Spleen (tissue), 7 donors: ENCODE results near the gene SENP7.

Experiments used
- POLR2A ChIP-seq, 3 donors: fragments of 450-650 bp; IDR thresholded peaks; one replicate each; pipeline ENCODE4 v1.5.1; 2017; ENCODE audit warnings: antibody characterized with exemption in 3 of 3, mild to moderate bottlenecking in 1 of 3
- POLR2AphosphoS5 ChIP-seq, 3 donors: sonication (generic); formaldehyde crosslinking; IDR thresholded peaks; one replicate each; pipeline ENCODE4 v1.5.1; 2017; ENCODE audit warnings: antibody characterized with exemption in 3 of 3
- TF ChIP-seq, protein P1 (sequence below), 11 experiments: fragments of 200-600 bp in 7 of 11; fragments of 450-650 bp in 4 of 11; sonication (generic) in 4 of 11; IDR thresholded peaks in 8 of 11; conservative IDR thresholded peaks in 3 of 11; 1 replicate in 7 of 11; 2 replicates in 4 of 11; pipeline versions ENCODE4 v1.4.0 to v1.8.0; 2016 to 2021; ENCODE audit warnings: antibody characterized with exemption in 11 of 11, inconsistent platforms in 4 of 11, mild to moderate bottlenecking in 1 of 11
- donor health status: DM: no; HTN: no; CAD: no; lungs with moderate emphysema.
- donor health status: DM: no; HTN: no; CAD: no.
- donor health status: DM: no; HTN: no; CAD: no.

- TF ChIP-seq, protein P1, sequence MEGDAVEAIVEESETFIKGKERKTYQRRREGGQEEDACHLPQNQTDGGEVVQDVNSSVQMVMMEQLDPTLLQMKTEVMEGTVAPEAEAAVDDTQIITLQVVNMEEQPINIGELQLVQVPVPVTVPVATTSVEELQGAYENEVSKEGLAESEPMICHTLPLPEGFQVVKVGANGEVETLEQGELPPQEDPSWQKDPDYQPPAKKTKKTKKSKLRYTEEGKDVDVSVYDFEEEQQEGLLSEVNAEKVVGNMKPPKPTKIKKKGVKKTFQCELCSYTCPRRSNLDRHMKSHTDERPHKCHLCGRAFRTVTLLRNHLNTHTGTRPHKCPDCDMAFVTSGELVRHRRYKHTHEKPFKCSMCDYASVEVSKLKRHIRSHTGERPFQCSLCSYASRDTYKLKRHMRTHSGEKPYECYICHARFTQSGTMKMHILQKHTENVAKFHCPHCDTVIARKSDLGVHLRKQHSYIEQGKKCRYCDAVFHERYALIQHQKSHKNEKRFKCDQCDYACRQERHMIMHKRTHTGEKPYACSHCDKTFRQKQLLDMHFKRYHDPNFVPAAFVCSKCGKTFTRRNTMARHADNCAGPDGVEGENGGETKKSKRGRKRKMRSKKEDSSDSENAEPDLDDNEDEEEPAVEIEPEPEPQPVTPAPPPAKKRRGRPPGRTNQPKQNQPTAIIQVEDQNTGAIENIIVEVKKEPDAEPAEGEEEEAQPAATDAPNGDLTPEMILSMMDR (IDR thresholded peaks at IDR 0.05 in 8 of 11, conservative IDR thresholded peaks at IDR 0.05 in 3 of 11), result no peak
- TF ChIP-seq POLR2A (IDR thresholded peaks at IDR 0.05) (no peak), POLR2AphosphoS5 (IDR thresholded peaks at IDR 0.05) (peak in 1 of 3 donors; percentile 32)
Observed at GRCh38 chr3:101383656-101384055, 129.4 kb downstream of the SENP7 start.
